Activated naive CD4-positive, alpha-beta T cell treated with anti-CD3 and anti-CD28 coated beads for 36 hours (primary cell): Measurements from ENCODE around the gene ARHGAP23. TPM values are rescaled to one million over a fixed set of nuclear protein-coding genes. Genes with fewer than 3 reads are reported as not detected.

ENCODE experiments used
- CTCF ChIA-PET: fragments of 350-600 bp; sonication (Branson Sonifier 250); formaldehyde crosslinking; loops from one replicate; lab custom pipeline; 2021; ENCODE audit warnings: antibody characterized with exemption; lab: Charles Lee
- DNase-seq: peaks from one replicate; pipeline ENCODE4 v3.0.0-alpha.2; 2020
- H3K27ac Mint-ChIP-seq: one replicate; pipeline ENCODE4 v1.8.0; 2021; ENCODE audit warnings: mild to moderate bottlenecking, mixed read lengths
- H3K27me3 Mint-ChIP-seq: one replicate; pipeline ENCODE4 v1.8.0; 2021; ENCODE audit warnings: low read depth, mixed read lengths
- H3K36me3 Mint-ChIP-seq: one replicate; pipeline ENCODE4 v1.8.0; 2021; ENCODE audit warnings: low read depth, mixed read lengths
- H3K4me1 Mint-ChIP-seq: one replicate; pipeline ENCODE4 v1.8.0; 2021; ENCODE audit warnings: low read depth, mixed read lengths
- H3K4me3 Mint-ChIP-seq: one replicate; pipeline ENCODE4 v1.8.0; 2021; ENCODE audit warnings: mild to moderate bottlenecking, moderate library complexity, mixed read lengths
- H3K9me3 Mint-ChIP-seq: one replicate; pipeline ENCODE4 v1.8.0; 2021; ENCODE audit warnings: mixed read lengths
- intact Hi-C: fragments of 100-400 bp; cut with micrococcal nuclease; formaldehyde crosslinking; loops from one replicate; pipeline ENCODE4 v1.15.1; 2023
- total RNA-seq, 2 experiments: library from RNA; stranded (reverse); gene quantifications; one replicate each; pipeline ENCODE4 v1.2.3, GENCODE V29; 2021

Gene ARHGAP23
- total RNA-seq, 2 experiments from 2014 or later, result 0.52 to 1.0 TPM

GRCh38 chr17:38415250-38416194 lies 12.7 kb upstream of the ARHGAP23 start:
- intact Hi-C loops, result loop anchor here (2.0 kb wide), 1 partner anchor 93 kb away; no protein-coding TSS in a partner anchor

GRCh38 chr17:38416840-38417209 lies 11.4 kb upstream of the ARHGAP23 start:
- Mint-ChIP-seq H3K27ac (no peak overlapping the region), H3K4me1 (peaks cover 16% of the 10 kb centered on the region), H3K9me3 (no peaks in the 10 kb centered on the region), H3K4me3 (no peak overlapping the region), H3K36me3 (no peaks in the 10 kb centered on the region), H3K27me3 (peaks cover 36% of the 10 kb centered on the region)
- CTCF ChIA-PET, result interaction anchor here (6.8 kb wide), 1 partner anchor 65 kb away, joined by 193 read pairs; the partner anchor contains the start of gene SOCS7
- intact Hi-C loops, result no loop called here
- DNase-seq, result no peak

More at GRCh38 chr17:38415250-38416194, 12.7 kb upstream of the ARHGAP23 start:
- Mint-ChIP-seq H3K4me3 (peak overlapping the region; percentile 76), H3K9me3 (no peaks in the 10 kb centered on the region), H3K27ac (peak overlapping the region; percentile 78), H3K27me3 (peaks cover 29% of the 10 kb centered on the region), H3K36me3 (no peaks in the 10 kb centered on the region), H3K4me1 (peaks cover 16% of the 10 kb centered on the region)
- peak; percentile 64 for DNase-seq
- CTCF ChIA-PET, result interaction anchor here (1.0 to 6.8 kb wide), 10 partner anchors 11 to 93 kb away, joined by 3 to 193 read pairs (median 4); partner anchors contain the start of gene SOCS7

GRCh38 chr17:38417210-38417951 lies 10.9 kb upstream of the ARHGAP23 start:
- Mint-ChIP-seq H3K9me3 (no peaks in the 10 kb centered on the region), H3K27ac (no peak overlapping the region), H3K4me1 (peaks cover 16% of the 10 kb centered on the region), H3K36me3 (no peaks in the 10 kb centered on the region), H3K27me3 (peaks cover 42% of the 10 kb centered on the region), H3K4me3 (no peak overlapping the region)
- CTCF ChIA-PET, result interaction anchor here (1.2 to 6.8 kb wide), 2 partner anchors 65 to 68 kb away, joined by 4 to 193 read pairs; partner anchors contain the start of gene SOCS7
- intact Hi-C loops, result no loop called here
- no peak for DNase-seq

- Mint-ChIP-seq H3K4me3 (no peak overlapping the region), H3K36me3 (no peaks in the 10 kb centered on the region), H3K4me1 (peaks cover 16% of the 10 kb centered on the region), H3K27ac (no peak overlapping the region), H3K27me3 (peaks cover 46% of the 10 kb centered on the region), H3K9me3 (no peaks in the 10 kb centered on the region)
- intact Hi-C loops, result no loop called here
- no peak for DNase-seq
- CTCF ChIA-PET, result interaction anchor here (1.2 kb wide), 1 partner anchor 69 kb away, joined by 4 read pairs; no protein-coding TSS in a partner anchor
Observed at GRCh38 chr17:38418062-38418692, 10.1 kb upstream of the ARHGAP23 start.

GRCh38 chr17:38418693-38419507 lies 9.4 kb upstream of the ARHGAP23 start:
- Mint-ChIP-seq H3K4me1 (peaks cover 16% of the 10 kb centered on the region), H3K27ac (no peak overlapping the region), H3K4me3 (peak overlapping the region; percentile 41), H3K27me3 (peaks cover 49% of the 10 kb centered on the region), H3K36me3 (no peaks in the 10 kb centered on the region), H3K9me3 (no peaks in the 10 kb centered on the region)
- intact Hi-C loops, result no loop called here
- DNase-seq, result no peak
- CTCF ChIA-PET, result interaction anchor here (1.1 to 1.2 kb wide), 2 partner anchors 70 kb away, joined by 4 read pairs; no protein-coding TSS in a partner anchor

- H3K27me3 Mint-ChIP-seq, result peaks cover 51% of the 10 kb centered on the region
- intact Hi-C loops, result no loop called here
- H3K4me1 Mint-ChIP-seq, result peaks cover 16% of the 10 kb centered on the region
- H3K4me3 Mint-ChIP-seq, result no peak overlapping the region
- no peaks in the 10 kb centered on the region for H3K9me3 Mint-ChIP-seq
- CTCF ChIA-PET, result interaction anchor here (1.1 kb wide), 1 partner anchor 71 kb away, joined by 4 read pairs; no protein-coding TSS in a partner anchor
- no peak for DNase-seq
- H3K36me3 Mint-ChIP-seq, result no peaks in the 10 kb centered on the region
- no peak overlapping the region for H3K27ac Mint-ChIP-seq
Observed at GRCh38 chr17:38419508-38419981, 8.7 kb upstream of the ARHGAP23 start.

GRCh38 chr17:38420518-38420917 lies 7.7 kb upstream of the ARHGAP23 start:
- Mint-ChIP-seq H3K4me3 (no peak overlapping the region), H3K4me1 (peaks cover 8% of the 10 kb centered on the region), H3K27me3 (peaks cover 55% of the 10 kb centered on the region), H3K9me3 (no peaks in the 10 kb centered on the region), H3K36me3 (no peaks in the 10 kb centered on the region), H3K27ac (no peak overlapping the region)
- intact Hi-C loops, result loop anchor here (10.0 kb wide), 1 partner anchor 164 kb away; no protein-coding TSS in a partner anchor
- CTCF ChIA-PET, result interaction anchor here (1.1 to 1.7 kb wide), 2 partner anchors 72 to 87 kb away, joined by 4 to 6 read pairs; no protein-coding TSS in a partner anchor
- DNase-seq, result no peak

- peaks cover 56% of the 10 kb centered on the region for H3K27me3 Mint-ChIP-seq
- no peaks in the 10 kb centered on the region for H3K9me3 Mint-ChIP-seq
- no peak overlapping the region for H3K4me3 Mint-ChIP-seq
- peaks cover 5% of the 10 kb centered on the region for H3K4me1 Mint-ChIP-seq
- H3K27ac Mint-ChIP-seq, result no peak overlapping the region
- DNase-seq, result no peak
- CTCF ChIA-PET, result interaction anchor here (0.5 to 1.7 kb wide), 7 partner anchors 11 to 138 kb away, joined by 3 to 10 read pairs (median 5); no protein-coding TSS in a partner anchor
- no peaks in the 10 kb centered on the region for H3K36me3 Mint-ChIP-seq
- intact Hi-C loops, result loop anchor here (10.0 kb wide), 1 partner anchor 163 kb away; no protein-coding TSS in a partner anchor
Observed at GRCh38 chr17:38421171-38421841, 7.0 kb upstream of the ARHGAP23 start.

GRCh38 chr17:38421871-38422827 lies 6.1 kb upstream of the ARHGAP23 start:
- Mint-ChIP-seq H3K27ac (no peak overlapping the region), H3K9me3 (no peaks in the 10 kb centered on the region), H3K27me3 (peaks cover 50% of the 10 kb centered on the region), H3K4me1 (peaks cover 5% of the 10 kb centered on the region), H3K4me3 (no peak overlapping the region), H3K36me3 (no peaks in the 10 kb centered on the region)
- CTCF ChIA-PET, result interaction anchor here (0.6 to 1.7 kb wide), 8 partner anchors 10 to 137 kb away, joined by 3 to 10 read pairs (median 3); no protein-coding TSS in a partner anchor
- DNase-seq, result no peak
- intact Hi-C loops, result loop anchor here (2.0 to 10.0 kb wide), 3 partner anchors 71 to 245 kb away; no protein-coding TSS in a partner anchor
